ENCODE measurements around the gene MAP3K3. TPM values are rescaled to one million over a fixed set of nuclear protein-coding genes. Genes with fewer than 3 reads are reported as not detected.

Gene MAP3K3
- polyA plus RNA-seq, 1 donor from 2014 or later = 16.6 TPM

DNA sequence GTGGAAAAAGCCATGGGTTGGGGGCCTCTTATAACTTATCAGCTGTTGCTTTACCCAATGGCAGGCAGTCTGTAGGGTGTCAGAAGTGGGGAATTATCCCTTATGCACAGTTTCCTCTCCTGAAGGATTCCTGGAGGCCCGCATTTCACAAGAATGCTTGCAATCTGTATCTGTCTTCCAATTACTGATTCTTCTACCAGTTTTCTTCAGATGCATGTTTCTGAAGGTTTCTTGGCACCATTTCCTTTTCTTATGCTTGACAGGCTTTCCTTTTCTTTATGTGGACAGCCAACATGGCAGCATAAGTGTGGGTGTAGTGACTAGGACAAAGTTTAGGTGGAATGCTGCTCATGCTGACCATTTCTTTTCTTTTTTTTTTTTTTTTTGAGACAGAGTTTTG, 36.1 kb downstream of the MAP3K3 start:
- Histone ChIP-seq H3K9me2 (ENCODE audit: insufficient read depth, low read length) (no peaks in the 10 kb centered on the region), H4K20me1 (ENCODE audit: insufficient read depth) (no peaks in the 10 kb centered on the region), H3K9me3 (ENCODE audit: low read length) (no peaks in the 10 kb centered on the region), H3K4me2 (ENCODE audit: low read length) (no peak overlapping the region), H3K4me3 (ENCODE audit: low read length) (no peak overlapping the region), H3F3A (ENCODE audit: insufficient read depth, low read length, poor library complexity, severe bottlenecking) (no peaks in the 10 kb centered on the region), H3K27ac (ENCODE audit: low read length) (no peak overlapping the region), H3K79me2 (replicated peaks; ENCODE audit: insufficient read depth, low read length) (no peaks in the 10 kb centered on the region), H3K27me3 (ENCODE audit: insufficient read depth, low read depth, low read length) (no peaks in the 10 kb centered on the region), H3K9ac (ENCODE audit: low read length) (no peak overlapping the region), H3K36me3 (ENCODE audit: insufficient read depth, low read length) (no peaks in the 10 kb centered on the region), H2AFZ (ENCODE audit: low read depth, low read length) (no peak overlapping the region)
- TF ChIP-seq TAF1 (IDR thresholded peaks at IDR 0.05; ENCODE audit: low read depth) = no peak
- no peak for TF ChIP-seq MXI1 (conservative IDR thresholded peaks at IDR 0.05; ENCODE audit: poor library complexity, severe bottlenecking)
- TF ChIP-seq RAD21 (conservative IDR thresholded peaks at IDR 0.05) = no peak
- no peak for TF ChIP-seq POLR2AphosphoS5 (IDR thresholded peaks at IDR 0.05)
- TF ChIP-seq CTCF (IDR thresholded peaks at IDR 0.05; ENCODE audit: poor library complexity, severe bottlenecking) = no peak
- TF ChIP-seq EP300 (conservative IDR thresholded peaks at IDR 0.05; ENCODE audit: poor library complexity, severe bottlenecking) = no peak
- TF ChIP-seq REST (IDR thresholded peaks at IDR 0.05; ENCODE audit: borderline replicate concordance) = no peak
- TF ChIP-seq SMC3 (conservative IDR thresholded peaks at IDR 0.05; ENCODE audit: poor library complexity) = no peak
- no peak for TF ChIP-seq EZH2 (IDR thresholded peaks at IDR 0.05; ENCODE audit: borderline replicate concordance, insufficient read depth, low read length, poor library complexity, severe bottlenecking)

DNA sequence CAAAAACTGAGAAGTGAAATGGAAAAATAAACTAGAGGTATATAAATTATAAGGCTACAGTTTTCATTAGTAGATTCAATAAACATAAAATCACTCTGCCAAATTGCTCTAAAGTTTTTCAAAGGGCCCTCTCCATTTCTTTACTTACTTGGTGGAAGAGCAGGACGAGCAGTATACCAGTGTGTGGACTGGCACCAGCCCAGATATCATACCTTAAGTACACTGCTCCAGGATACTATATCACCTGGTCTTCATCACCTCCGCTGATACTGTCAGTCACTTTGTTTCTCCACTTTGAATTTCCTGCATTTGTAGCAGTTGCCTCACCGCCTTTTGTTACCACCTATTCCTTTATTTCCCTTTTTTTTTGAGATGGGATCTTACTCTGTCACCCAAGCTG, 37.6 kb downstream of the MAP3K3 start:
- TF ChIP-seq MXI1 (conservative IDR thresholded peaks at IDR 0.05; ENCODE audit: poor library complexity, severe bottlenecking) = no peak
- TF ChIP-seq TAF1 (IDR thresholded peaks at IDR 0.05; ENCODE audit: low read depth) = no peak
- TF ChIP-seq EZH2 (IDR thresholded peaks at IDR 0.05; ENCODE audit: borderline replicate concordance, insufficient read depth, low read length, poor library complexity, severe bottlenecking) = no peak
- TF ChIP-seq SMC3 (conservative IDR thresholded peaks at IDR 0.05; ENCODE audit: poor library complexity) = no peak
- no peak for TF ChIP-seq CTCF (IDR thresholded peaks at IDR 0.05; ENCODE audit: poor library complexity, severe bottlenecking)
- TF ChIP-seq REST (IDR thresholded peaks at IDR 0.05; ENCODE audit: borderline replicate concordance) = no peak
- no peak for TF ChIP-seq EP300 (conservative IDR thresholded peaks at IDR 0.05; ENCODE audit: poor library complexity, severe bottlenecking)
- no peak for TF ChIP-seq POLR2AphosphoS5 (IDR thresholded peaks at IDR 0.05)
- TF ChIP-seq RAD21 (conservative IDR thresholded peaks at IDR 0.05) = no peak
- H3K27ac ChIP-seq (ENCODE audit: low read length) = no peak overlapping the region

More for the DNA sequence above, 37.6 kb downstream of the MAP3K3 start:
- Histone ChIP-seq H3K36me3 (ENCODE audit: insufficient read depth, low read length) (no peaks in the 10 kb centered on the region), H2AFZ (ENCODE audit: low read depth, low read length) (no peak overlapping the region), H3K4me2 (ENCODE audit: low read length) (no peak overlapping the region), H3K79me2 (replicated peaks; ENCODE audit: insufficient read depth, low read length) (no peaks in the 10 kb centered on the region), H3K9me2 (ENCODE audit: insufficient read depth, low read length) (no peaks in the 10 kb centered on the region), H3K9me3 (ENCODE audit: low read length) (no peaks in the 10 kb centered on the region), H3K27me3 (ENCODE audit: insufficient read depth, low read depth, low read length) (no peaks in the 10 kb centered on the region), H4K20me1 (ENCODE audit: insufficient read depth) (no peaks in the 10 kb centered on the region), H3F3A (ENCODE audit: insufficient read depth, low read length, poor library complexity, severe bottlenecking) (no peaks in the 10 kb centered on the region), H3K9ac (ENCODE audit: low read length) (no peak overlapping the region), H3K4me3 (ENCODE audit: low read length) (no peak overlapping the region)
